Measurements from ENCODE around the gene ADPRH. TPM values are rescaled to one million over a fixed set of nuclear protein-coding genes. Genes with fewer than 3 reads are reported as not detected.
"Not testable (repeated sequence)": the region's sequence is repeated elsewhere in the genome, so short reads cannot be mapped to it uniquely, and the experiment has no call there.

The ADPRH gene
- total RNA-seq, 1 donor from 2014 or later: 11.9 TPM

- no peak for DNase-seq
Observed at GRCh38 chr3:119560160-119560559, 19.1 kb upstream of the ADPRH start.

- DNase-seq: peak; percentile 12
Observed at GRCh38 chr3:119562307-119562961, 16.9 kb upstream of the ADPRH start.

- DNase-seq: not testable (repeated sequence)
Observed at GRCh38 chr3:119563334-119563733, 16.0 kb upstream of the ADPRH start.

GRCh38 chr3:119569156-119569555 is 10.1 kb upstream of the ADPRH start:
- no peak for DNase-seq

GRCh38 chr3:119570229-119570628 is 9.1 kb upstream of the ADPRH start:
- no peak for DNase-seq

GRCh38 chr3:119571230-119571629 is 8.1 kb upstream of the ADPRH start:
- no peak for DNase-seq

GRCh38 chr3:119571688-119572087 is 7.6 kb upstream of the ADPRH start:
- DNase-seq: peak; percentile 73

GRCh38 chr3:119575507-119575906 is 3.8 kb upstream of the ADPRH start:
- no peak for DNase-seq

- DNase-seq: no peak
Observed at GRCh38 chr3:119580067-119580760, 922 bp downstream of the ADPRH start.

GRCh38 chr3:119582178-119582577 is 2.9 kb downstream of the ADPRH start:
- DNase-seq: no peak

GRCh38 chr3:119585208-119585607 is 5.9 kb downstream of the ADPRH start:
- DNase-seq: no peak

- no peak for DNase-seq
Observed at GRCh38 chr3:119585856-119586570, 6.7 kb downstream of the ADPRH start.

- no peak for DNase-seq
Observed at GRCh38 chr3:119586733-119587172, 7.5 kb downstream of the ADPRH start.

GRCh38 chr3:119588112-119588511 is 8.8 kb downstream of the ADPRH start:
- peak; percentile 41 for DNase-seq

- no peak for DNase-seq
Observed at GRCh38 chr3:119589102-119589773, 9.9 kb downstream of the ADPRH start.

GRCh38 chr3:119590706-119591105 is 11.4 kb downstream of the ADPRH start:
- no peak for DNase-seq

GRCh38 chr3:119592861-119593260 is 13.6 kb downstream of the ADPRH start:
- DNase-seq: no peak

GRCh38 chr3:119594066-119594465 is 14.8 kb downstream of the ADPRH start:
- no peak for DNase-seq

- DNase-seq: not testable (repeated sequence)
Observed at GRCh38 chr3:119594929-119595328, 15.6 kb downstream of the ADPRH start.

- no peak for DNase-seq
Observed at GRCh38 chr3:119595639-119596334, 16.5 kb downstream of the ADPRH start.

GRCh38 chr3:119596398-119596797 is 17.1 kb downstream of the ADPRH start:
- DNase-seq: no peak

- DNase-seq: peak; percentile 60
Observed at GRCh38 chr3:119597548-119598288, 18.4 kb downstream of the ADPRH start, which contains the start of gene PLA1A. Gene PLA1A (plus strand): TSS chr3:119597885. CDS start chr3:119597914, 29 bp downstream.
